ENCODE data around the gene SLC35B1.
A peak's percentile ranks its signal among the peaks of the same experiment; 100 is the strongest.
"Not testable (repeated sequence)": the region's sequence is repeated elsewhere in the genome, so short reads cannot be mapped to it uniquely, and the experiment has no call there.

The SLC35B1 gene

DNA sequence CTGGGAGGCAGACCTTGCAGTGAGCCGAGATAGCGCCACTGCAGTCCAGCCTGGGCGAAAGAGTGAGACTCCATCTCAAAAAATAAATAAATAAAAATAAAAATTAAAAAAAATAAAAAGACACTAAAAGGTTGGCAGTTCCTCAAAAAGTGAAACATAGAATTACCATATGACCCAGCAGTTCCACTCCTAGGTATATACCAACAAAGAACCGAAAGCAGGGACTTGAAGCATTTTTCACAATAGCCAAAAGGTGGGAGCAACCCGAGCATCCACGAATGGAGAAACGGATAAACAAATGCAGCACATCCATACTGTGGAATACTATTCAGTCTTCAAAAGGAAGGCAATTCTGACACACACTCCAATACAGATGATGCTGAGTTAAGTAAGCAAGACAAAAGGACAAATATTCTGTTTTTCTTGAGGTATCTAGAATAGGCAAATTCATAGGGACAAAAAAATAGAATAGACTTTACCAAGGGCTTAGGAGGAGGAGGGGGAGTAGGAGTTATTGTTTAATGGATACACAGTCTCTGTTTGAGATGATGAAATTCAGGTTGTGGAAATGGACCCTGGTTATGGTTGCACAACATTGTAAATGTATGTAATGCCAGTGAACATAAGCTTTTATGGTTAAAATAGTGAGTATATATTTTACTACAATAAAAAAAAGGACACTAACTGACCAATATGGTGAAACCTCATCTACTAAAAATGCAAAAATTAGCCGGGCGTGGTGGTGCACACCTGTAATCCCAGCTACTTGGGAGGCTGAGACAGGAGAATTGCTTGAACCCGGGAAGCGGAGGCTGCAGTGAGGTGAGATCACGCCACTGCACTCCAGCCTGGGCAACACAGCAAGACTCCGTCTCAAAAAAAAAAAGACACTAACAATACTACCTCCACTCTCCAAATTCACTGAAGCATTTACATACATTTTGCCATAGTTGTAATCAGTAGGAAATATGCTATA, 27.0 kb upstream of the SLC35B1 start:
- no peak for DNase-seq

DNA sequence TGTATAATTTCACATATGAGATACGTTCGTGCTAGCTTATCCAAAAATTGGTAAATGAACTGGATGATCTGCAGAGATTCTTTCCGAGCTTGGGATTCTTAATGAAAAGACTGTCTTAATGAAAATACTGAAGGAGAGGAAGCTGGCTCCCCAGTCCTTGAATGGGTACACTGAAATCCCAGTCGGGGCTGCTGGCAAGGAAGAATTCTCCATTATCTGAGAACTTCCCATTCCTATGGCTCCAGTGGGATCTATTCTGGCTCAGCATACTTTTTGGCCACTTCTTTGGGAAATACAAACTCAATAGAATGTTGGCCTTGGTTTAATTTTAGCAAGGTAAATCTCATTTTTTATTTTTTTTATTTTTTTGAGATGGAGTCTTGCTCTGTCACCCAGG, 23.7 kb upstream of the SLC35B1 start:
- no peak for DNase-seq

DNA sequence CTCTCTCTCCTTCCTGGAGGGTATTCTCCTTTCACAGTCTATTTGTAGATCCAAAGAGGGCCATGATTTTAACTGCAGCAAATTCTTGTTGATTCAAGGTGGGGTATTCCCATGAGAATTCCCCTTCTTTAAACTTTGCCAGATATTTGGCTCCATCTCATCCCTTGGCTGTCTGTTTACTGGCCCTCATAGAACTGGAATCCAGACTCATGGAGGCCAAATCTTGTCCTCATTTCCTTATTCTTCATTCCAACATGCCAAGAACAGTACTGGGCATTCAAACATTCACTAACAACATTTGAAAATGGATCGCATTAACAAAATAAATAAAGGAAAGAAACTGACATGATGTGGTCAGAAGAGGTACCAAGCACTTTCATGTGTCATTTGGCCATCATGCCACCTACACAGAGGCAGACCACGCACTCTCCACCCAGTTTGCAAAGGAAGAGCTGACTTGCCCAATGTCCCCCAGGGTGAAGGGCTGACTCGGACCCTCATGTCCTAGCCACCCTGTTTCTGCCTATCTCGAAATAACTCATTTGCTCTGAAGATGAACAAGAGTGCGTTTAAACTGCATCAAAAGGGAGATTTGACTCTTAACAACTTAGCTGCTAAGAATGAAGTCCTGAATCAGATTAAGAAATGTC, 23.1 kb upstream of the SLC35B1 start:
- DNase-seq, result no peak

- no peak for DNase-seq
Observed at GRCh38 chr17:49730078-49730784, 22.5 kb upstream of the SLC35B1 start.

DNA sequence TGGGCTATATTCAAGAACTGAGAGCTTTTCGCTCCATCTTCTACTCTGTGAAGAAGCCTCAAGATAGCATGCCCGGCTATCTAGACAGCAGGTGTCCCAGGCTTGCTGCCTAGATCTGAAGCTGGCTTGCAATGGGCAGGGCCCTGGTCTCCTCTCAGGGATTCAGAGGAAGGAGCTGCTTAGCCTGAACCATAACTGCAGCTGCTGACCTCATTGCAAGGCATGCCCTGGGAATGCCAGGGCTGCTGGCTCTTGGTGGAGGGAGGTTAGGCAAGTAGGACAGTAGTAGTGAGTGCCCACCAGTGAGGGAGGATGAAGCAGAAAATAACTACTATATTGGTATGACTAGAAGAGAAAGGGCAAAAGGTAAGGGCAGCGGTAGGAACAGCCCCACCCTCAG, 21.3 kb upstream of the SLC35B1 start:
- DNase-seq, result no peak

DNA sequence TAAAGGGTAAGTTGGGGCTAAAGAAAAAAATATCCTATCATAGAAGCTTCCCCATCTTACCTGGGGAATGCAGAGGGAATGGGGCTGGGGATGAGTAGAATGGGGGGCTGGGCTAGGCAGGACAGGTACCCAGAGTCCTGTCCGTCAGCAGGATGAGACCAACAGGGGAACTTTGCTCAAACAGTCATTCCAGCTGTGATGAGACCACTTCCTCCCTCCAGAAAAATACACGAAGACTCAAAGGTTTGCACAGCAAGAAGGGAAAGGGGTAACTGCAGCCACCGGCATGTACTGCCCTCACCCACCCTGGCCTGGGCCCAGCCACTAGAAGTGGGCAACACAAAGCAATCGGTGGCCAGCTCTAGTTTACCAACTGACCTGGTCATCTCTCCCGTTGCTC, 20.7 kb upstream of the SLC35B1 start:
- DNase-seq, result no peak

DNA sequence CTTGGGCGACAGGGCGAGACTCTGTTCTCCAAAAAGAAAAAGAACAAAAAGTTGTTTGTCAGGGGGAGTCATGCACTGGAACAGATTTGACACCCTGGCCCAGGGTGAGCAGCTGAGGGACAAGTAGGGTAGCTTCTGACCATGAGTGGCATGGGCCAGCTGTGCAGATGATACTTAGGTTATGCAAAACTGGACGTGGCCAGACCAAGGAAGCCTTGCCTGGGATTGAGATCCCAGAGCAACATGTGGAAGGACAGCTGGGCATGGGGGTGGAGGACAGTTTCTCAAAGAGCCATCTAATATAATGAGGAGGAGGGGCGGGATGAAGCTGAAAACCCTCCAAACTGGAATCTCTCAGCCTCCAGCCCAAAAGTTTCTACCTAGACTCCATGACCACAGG, 19.6 kb upstream of the SLC35B1 start:
- DNase-seq, result no peak

- DNase-seq, result no peak
Observed at GRCh38 chr17:49725452-49726130, 17.8 kb upstream of the SLC35B1 start.

GRCh38 chr17:49724552-49724951, 16.8 kb upstream of the SLC35B1 start:
- DNase-seq, result not testable (repeated sequence)

DNA sequence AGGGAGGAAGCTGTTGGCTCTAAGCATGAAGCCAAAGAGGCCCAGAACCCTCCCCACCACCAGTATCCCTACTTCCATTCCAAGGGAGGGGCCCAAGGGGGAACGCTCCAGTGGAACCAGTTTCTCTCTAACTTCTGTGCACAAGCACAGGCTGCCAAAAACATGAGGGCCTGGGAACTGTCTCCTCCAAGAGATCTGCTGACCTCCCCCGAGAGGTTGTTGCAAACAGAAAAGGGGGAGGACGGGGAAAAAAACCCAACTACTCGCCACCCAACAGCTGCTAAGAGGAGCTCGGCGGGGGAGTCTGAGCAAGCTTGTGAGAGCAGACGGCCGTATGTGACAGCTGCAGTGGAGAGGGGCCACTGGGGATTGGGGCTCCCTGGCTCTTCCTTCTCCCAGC, 15.7 kb upstream of the SLC35B1 start:
- no peak for DNase-seq

- no peak for DNase-seq
Observed at GRCh38 chr17:49722066-49722465, 14.3 kb upstream of the SLC35B1 start.

DNA sequence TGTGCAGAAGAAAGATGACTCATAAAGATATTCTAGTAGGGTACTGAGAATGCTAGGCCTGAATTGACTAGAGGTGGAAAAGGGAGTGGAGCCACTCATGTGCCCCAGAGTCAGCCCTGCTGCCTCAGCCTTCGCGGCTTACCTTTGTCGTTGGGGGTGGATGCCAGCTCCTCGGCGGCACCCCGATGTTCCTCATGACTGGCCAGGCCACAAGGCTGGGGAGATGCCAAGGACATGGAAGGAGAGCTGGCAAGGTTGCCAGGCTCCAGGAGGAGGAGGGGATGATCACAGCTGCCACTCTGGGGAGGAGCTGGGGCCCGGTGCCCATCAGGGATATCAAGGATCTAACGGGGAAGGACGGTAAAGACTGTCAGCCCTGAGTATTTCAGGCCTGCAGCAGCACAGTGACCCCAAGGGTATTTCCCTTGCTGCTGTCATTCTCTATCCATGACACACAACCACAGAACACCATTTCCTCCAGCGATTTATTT, 9.7 kb upstream of the SLC35B1 start:
- DNase-seq, result no peak

DNA sequence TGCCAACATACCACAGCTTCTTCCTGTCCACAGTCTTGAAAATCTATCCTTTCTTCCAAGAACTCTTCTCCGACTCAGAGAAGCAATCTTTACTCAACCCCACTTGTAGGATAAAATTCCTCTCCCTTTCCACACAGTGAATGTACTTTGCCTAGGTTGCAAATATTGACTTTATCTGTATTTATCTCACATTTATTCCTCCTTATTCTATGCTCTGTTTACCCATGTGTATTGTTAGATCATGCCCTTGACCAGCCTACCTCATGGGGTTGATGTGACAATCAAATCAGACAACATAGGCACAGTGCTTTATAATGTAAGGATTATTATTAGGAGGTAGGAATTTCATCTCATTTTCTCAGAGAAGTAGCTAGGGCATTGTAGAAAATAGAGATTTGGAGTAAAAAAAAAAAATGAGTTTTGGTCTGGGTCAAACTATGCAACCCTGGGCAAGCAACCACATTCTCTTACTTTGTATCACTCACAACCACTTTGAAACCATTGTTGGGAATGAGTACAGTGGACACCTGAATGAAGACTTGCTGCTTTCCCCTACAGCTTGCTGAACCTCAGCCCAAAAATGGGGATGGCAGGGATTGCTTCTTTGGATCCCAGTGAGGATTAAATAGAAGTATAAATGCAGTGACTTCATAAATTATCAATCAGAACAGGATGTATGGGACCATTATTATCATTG, 9.1 kb upstream of the SLC35B1 start:
- no peak for DNase-seq

GRCh38 chr17:49715717-49716279, 8.0 kb upstream of the SLC35B1 start:
- no peak for DNase-seq

DNA sequence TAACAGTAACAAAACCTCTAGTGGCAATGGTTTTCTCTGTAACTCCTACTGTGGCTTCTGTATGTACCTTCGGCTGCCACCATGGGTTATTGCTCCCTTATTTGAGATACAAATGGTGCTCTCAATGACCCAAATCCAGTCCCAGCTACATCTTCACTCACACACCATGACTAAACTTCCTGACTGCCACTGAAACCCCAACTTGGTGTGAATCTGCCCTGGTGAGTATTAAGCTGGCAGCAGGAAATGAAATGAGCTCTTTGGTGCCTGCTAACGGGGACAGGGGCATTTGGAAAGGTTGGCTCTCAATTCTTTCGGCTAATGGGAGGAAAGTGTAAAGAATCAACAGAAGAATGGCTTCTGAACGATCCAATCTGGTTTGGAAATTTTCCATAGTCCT, 7.5 kb upstream of the SLC35B1 start:
- no peak for DNase-seq

DNA sequence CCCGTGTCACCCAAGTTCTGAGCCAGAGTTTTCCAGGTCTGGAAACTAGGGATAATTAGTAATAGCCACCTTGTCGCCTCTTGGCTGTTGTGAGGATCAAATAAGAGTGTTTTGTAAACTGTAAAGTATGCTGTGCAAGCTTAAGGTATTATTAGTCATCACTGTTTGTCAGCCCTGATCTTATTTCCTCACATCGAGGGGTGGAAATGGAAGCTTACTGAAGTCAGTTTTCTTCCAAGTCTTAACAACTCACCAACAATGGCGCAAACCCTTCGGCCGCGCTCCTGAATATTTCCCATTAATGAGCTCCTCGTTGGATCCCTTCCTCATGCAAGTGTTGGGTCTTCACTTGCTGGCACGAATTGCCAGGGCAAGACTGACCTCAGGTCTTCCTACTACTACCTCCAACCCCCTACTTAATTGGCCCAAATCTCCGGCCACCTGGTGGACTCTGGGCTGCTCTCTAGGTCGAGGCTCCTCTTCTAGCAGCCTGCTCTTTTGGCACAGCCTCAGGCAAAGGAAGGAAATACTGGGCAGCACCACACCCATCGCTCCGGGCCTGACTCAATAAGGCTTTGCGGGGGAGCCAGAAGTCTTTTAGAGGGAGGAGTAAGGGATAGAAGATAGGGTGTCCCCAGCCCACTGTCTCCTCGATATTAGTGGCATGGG, 885 bp upstream of the SLC35B1 start:
- DNase-seq, result no peak

DNA sequence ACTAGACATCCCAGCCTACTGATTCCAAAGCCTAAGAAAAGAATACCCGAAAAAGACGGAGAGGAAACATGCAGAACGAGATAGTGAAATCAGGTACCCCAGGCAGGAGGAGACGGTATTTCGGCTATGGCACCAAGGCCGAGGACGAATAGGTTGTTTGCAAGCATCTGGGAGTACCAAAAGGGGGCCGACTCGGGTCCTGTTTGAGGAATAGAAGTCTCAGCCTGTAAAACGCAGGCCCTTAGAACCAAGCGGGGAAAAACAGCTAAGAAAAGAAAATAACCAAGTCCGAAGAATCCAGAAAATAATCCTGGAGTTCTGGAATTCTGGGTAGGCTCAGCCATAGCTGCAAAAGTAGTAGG, 537 bp downstream of the SLC35B1 start:
- DNase-seq, result peak in 1 of 4 experiments; percentile 29

DNA sequence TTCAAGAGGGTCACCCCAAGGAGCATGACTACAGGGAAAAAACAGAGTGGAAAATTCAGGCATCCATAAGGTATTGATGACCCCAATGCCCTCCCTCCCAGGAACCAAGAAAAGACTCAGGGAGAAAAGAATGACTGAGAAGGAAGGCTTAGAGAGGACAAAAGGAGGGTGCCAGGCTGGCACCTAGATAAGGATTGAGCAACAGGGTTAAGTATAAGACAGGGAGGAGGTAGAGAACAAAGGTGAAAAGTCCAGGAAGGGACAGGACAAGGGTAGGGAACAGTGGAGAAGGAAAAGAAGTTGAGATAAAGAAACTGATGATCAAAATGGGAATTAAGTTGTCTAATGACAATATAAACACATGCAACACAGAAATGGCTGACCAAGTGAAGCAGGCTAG, 2.5 kb downstream of the SLC35B1 start:
- no peak for DNase-seq

DNA sequence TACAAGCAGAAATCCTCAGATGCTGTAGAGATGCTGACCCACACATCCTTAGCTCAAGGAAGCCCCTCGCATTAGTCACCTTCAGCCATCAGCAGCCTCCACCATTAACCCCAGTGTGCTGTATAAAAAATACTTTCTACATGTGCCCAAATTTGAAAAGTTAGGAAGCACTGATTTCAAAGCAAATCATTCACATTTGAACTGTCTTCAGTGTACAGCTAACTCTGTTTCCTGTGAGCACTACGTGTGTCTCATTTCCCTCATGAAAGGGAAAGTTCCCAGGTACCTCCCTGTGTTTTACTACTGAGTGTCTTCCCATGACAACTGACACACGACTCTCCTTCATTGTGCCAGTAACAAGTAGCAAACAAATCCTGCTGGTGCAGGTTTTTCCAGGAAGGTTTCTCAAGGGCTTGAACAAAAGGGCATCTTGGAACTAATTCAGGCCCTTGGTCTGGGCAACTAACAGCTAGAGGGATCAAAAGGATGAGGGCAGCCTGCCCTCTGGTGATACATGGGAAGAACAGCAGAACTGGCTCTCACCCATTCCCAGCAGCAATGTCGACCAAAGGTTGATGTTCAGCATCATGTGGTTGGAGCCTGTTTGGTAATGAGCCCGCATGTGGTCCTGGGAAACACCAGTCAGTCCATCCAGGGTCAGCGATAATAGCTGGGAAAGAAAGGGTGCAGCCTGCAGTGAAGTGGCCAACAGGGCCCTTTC, 4.0 kb downstream of the SLC35B1 start:
- DNase-seq, result no peak

DNA sequence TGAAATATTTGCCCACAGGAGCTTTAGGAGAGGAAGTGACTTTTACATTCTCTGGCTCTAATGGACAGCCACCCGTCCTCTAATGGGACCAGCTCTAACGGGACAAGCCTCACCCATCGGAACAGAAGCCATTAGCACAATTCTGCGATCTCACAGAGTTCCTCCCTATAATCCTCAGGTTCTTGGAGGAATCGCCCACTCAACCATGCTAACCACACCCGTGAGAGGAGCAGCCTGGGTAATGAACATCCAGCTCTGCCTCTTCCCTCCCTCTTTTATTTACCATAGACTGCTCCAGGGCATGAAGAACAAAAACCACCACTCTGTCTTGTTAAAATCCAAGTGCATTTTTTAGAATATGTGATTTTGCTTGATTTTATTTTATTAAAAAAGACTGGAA, 6.8 kb downstream of the SLC35B1 start:
- DNase-seq, result no peak
